HG02870 (cell line): ENCODE measurements around the gene ETDC.
"Not testable (repeated sequence)": the region's sequence is repeated elsewhere in the genome, so short reads cannot be mapped to it uniquely, and the experiment has no call there.

ENCODE experiments used
- ATAC-seq: cut with Tn5 transposase; IDR thresholded peaks from one replicate; pipeline ENCODE4 v1.9.1; 2021; ENCODE audit warnings: mild to moderate bottlenecking, moderate library complexity; ENCODE audit not compliant: unreplicated experiment

ETDC gene

DNA sequence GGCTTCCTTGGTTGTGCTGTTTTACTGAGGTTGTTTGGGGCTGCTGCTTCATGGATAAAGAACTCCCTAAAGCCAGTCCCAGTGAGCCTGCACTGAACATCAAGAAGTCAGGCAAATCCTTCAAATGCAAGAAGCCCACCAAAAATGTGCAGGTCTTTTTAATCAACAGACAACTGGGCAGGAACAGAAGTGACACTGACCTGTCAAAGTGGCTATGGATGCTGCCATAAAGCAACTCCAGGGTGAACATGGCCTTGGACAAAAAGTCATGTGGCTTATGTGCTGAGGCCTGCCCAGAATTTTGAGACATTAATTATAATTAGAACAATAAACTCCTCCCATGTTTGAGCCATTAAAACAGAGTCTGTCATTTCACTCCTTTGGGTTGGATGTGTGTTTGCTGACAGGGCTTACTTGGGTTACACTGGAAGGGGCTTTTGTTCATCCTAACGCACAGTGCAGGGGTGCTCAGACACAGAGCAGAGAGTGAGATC is at the start of gene ETDC:
ETDC (plus strand) TSS at position 51 of the 494 bp plus-strand sequence; CDS start at position 51, 0 bp downstream.
- ATAC-seq, result no peak

DNA sequence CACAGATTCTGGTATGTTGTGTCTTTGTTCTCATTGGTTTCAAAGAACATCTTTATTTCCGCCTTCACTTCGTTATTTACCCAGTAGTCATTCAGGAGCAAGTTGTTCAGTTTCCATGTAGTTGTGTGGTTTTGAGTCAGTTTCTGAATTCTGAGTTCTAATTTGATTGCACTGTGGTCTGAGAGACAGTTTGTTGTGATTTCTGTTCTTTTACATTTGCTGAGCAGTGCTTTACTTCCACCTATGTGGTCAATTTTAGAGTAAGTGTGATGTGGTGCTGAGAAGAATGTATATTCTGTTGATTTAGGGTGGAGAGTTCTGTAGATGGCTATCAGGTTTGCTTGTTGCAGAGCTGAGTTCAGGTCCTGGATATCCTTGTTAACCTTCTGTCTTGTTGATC is 48.3 kb upstream of the ETDC start:
- not testable (repeated sequence) for ATAC-seq

DNA sequence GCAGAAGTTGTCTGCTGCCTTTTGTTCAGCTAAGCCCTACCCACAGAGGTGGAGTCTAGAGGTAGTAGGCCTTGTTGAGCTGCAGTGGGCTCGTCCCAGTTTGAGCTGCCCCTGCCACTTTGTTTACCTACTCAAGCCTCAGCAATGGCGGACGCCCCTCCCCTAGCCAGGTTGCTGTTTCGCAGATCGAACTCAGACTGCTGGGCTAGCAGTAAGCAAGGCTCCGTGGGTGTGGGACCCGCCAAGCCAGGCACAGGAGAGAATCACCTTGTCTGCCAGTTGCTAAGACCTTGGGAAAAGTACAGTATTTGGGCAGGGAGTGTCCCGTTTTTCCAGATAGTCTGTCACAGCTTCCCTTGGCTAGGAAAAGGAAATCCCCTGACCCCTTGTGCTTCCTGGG is 45.9 kb upstream of the ETDC start:
- not testable (repeated sequence) for ATAC-seq

DNA sequence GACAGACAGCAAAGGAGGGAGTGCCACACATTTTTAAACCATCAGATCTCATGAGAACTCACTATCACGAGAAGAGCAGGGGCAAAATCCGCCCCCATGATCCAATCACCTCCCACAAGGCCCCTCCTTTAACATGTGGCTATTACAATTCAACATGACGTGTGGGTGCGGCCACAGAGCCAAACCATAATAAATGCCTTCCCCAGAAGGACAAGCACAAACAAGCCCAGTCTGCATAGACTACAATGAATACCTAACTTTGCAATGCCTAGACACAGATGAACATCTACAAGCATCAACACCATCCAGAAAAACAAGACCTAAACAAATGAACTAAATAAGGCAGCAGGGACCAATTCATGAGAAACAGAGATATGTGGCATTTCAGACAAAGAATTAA is 45.1 kb upstream of the ETDC start:
- ATAC-seq, result no peak

DNA sequence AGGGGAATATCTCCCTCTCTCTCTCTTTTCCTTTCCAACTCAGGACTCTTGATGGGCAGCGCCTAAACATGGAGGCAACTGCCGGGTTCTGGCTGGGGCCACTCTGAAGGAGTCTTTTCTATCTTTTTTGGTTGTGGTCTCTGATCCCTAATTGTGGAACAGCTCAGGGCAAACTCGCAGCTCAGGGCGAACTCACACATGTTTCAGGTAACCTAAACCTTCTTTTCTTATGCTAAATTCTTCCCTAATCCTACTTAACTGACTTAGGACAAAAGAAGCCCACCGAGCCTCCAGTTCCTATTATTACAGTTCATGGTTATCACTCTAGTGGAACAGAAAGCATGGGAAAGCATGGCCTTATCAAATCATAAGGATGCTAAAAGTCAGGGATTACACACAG is 36.1 kb upstream of the ETDC start:
- ATAC-seq, result no peak

DNA sequence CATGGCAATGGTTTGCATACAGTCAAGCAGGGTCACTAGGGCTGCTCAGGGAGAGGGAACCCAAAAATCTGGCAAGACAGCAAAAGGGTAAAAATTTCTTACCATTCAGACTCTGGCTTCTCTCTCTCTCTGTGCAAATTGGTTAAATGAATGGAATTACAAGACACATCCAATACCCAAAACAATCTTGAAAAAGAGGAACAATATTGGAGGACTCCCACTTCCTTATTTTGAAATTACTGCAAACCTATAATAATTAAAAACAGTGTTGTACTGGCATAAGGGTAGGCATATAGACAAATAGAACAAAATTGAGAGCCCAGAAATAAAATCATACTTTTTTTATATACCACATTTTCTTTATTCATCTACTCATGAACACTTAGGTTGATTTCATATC is 33.3 kb upstream of the ETDC start:
- ATAC-seq, result no peak

DNA sequence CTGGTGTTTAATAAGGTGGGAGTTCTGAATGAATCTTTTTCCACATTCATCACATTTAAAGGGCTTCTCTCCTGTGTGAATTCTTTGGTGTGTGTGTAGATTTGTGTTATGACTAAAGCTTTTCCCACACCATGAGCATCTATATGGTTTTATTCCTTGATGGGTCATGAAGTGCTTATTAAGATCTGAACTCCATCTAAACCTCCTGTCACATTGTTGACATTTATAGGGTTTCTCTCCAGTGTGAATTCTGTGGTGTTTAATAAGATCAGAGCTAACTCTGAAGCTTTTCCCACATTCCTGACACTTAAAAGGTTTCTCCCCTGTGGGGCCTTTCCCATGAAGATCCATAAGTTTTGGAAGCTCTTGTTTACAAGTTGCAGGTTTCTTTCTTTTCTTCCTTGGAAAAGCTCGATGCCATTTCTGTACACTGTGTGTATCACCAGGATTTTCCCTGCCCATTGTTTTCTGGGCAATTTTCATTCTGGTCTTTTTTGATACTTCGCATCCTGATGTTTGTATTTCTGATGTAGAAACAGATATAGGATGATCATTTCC is 21.9 kb upstream of the ETDC start:
- no peak for ATAC-seq

DNA sequence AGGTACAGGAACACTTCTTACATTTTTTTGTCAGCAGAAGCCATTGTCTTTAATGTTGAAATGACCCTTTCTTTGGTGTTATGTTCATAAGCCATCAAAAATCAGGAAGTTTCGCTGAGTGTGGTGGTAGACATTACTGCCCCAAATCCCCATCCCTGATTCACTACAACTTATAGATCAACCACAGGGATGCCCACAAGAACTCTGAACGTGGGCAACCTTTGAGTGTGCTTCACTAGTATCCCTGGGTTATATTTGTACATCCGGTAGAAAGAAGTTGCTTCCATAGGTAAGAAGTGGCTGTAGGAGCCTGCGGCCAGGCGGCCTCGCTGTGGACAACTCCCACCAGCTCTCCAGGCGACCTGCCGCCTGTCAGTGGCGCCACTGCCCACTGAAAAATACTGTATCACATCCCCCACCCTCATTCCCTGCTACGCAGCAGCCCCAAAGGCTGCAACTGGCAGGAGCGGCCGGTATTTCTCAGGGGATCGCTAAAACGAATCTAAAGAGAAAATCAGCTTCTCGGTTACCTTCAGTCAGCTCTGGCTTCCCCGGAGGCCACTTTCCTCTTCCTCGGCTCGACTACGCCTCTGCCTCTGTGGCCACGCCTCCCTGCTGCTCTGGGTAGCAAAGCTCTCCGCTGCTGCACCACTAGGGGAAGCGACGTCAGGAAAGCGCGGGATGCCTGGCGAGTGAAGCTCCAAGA is 13.9 kb upstream of the ETDC start:
- ATAC-seq, result peak; percentile 97

DNA sequence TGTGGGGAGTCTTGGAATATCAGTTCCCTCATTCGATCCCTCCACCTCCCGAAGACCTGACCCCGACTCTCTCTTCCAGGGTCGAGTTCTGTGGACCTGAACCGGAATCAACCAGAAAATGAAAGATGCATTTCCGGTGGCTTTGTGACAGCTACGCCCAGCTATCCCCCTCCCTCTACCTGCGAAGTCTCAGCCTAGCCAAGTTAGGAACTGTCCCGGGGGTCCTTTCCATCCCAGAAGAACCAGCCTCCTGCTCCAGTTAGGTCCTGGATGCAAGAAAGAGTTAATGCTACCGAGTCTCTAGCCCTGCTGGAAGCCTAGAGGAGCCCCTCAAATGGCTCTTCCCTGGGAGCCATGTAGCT is 13.4 kb upstream of the ETDC start:
- peak; percentile 46 for ATAC-seq

DNA sequence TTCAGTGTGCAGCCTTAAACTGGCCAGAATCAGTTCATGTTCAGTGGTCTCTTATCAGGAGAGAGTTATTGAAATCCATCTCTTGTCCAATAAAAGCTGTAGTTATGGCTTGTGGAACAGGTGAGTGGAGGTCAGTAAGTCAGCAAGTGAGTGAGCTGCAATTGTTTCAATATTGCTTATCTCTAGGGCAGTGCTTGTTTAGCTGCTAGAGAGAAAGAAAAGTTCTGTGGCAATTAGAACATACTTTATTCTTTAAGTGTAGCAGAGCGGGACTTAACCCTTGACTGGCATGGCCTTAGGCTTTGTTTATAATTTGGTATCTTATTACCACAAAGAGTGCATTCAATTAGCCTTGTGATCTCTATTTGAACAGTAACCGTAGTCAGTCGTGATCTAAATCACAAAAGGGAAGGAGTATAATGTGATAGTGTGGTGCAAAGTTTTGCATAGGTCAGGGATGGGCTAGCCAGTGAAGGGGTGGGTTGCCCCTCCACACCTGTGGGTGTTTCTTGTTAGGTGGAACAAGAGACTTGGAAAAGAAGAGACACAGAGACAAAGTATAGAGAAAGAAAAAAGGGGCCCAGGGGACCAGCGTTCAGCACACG is 6.9 kb upstream of the ETDC start:
- no peak for ATAC-seq

DNA sequence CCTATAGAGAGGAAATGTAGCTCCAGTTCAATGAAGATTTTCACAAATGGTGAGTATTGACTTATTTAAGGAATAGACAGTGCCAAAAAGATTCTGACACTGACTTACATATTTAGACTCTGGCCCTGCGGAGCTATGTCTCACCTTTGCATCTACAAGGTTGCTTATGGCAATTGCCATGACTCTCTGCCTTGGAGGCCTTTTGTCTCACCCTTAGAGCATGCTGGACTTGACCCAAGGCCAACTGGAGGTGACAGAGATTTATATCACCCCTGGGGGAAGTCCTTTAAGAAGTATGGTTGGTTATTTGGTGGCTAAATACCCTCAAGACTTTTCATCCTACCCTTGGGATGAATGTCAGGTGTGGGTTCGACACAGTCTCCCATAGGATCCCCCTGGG is 4.5 kb upstream of the ETDC start:
- ATAC-seq, result no peak

DNA sequence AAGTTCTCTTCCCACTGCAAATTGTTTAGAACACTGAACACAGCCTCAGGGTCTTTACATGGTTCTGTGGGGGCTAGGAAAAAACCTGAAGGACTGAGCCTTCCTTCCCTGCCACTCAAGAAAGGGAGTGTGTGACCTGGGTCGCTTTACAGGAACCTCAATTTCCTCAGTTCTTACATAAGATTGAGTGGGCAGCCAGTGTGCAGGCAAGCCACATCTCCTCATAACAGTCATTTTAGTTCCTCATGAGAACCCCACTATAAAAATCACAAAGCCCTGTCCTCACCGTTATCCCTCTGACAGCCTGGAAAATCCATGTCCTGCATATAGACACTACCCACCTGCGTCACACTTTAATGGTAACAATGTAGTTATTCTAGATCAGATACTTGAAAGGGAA is 2.1 kb upstream of the ETDC start:
- ATAC-seq, result no peak

DNA sequence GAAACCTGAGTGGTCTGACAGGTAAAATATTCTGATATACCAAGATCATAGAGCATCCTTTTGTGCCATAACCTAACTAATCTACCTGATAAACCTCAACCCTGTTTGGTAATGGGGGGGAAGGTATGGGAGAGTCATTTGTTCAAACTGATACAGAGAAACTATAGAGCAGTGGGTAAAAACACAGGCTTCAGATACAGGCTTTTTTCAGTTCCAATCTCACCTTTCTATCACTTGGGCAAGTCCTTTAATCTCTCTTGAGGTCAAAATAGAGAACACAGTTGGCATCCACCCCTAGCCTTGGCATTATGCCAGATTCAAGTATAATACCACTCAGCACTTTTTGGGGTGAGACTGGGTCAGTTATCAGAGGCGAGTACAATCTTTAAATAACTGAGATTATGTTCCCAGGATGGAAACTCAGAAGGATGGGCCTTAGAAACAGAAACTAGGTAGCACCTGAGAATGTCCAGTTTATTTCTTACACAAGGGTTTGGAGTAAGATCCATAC is 880 bp upstream of the ETDC start:
- ATAC-seq, result no peak

DNA sequence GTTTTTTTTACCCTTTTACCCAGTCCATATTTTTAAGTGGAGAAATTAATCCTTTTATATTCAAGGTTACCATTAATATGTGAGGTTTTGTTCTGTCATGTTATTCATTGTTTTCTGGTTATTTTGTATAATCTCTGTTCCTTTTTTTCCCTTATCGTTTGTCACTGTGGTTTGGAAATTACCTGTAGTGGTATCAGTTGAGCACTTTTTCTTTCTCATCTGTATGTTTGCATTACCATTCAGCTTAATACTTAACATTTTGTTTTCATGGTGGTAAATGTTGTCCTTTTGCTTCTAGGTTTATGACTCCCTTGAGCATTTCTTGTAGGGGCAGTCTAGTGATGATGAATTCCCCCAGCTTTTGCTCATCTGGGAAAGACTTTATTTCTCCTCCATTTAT is 6.6 kb downstream of the ETDC start:
- no peak for ATAC-seq

DNA sequence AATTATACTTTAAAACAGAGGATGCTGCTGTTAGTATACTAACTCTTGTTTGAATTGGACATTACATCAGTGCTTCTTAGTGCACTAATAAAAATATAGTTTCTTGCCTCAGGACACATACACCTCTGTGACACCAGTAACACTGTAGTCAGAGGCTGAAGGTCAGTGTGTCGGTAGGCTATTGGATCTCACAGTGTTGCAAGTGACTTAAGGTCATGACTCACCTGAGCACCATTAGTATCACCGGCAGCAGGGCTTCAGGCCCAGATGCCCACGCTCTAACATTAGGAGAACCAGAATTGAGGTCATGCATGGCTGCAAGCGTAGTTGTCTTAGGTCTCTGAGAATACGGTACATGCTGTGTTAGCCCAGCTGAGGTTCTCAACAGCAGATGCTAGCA is 15.2 kb downstream of the ETDC start:
- ATAC-seq, result no peak

DNA sequence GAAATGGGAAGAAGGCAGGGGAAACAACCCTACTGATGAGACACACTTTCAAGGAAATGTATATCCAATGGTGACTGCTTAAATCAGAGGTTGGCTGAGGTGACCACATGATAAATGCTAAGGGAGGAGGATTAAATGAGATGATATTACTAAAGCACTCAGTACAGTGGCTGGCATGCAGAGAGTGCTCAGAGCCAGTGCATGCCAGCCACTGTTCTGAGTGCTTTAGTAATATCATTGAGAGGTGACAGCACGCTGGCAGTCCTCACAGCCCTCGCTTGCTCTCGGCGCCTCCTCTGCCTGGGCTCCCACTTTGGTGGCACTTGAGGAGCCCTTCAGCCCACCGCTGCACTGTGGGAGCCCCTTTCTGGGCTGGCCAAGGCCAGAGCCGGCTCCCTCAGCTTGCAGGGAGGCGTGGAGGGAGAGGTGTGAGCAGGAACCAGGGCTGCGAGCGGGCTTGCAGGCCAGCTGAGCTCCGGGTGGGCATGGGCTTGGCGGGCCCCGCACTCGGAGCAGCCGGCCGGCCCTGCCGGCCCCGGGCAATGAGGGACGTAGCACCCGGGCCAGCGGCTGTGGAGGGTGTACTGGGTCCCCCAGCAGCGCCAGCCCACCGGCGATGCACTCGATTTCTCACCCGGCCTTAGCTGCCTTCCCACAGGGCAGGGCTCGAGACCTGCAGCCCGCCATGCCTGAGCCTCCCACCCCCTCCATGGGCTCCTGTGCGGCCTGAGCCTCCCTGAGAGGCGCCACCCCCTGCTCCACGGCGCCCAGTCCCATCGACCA is 15.9 kb downstream of the ETDC start:
- not testable (repeated sequence) for ATAC-seq

DNA sequence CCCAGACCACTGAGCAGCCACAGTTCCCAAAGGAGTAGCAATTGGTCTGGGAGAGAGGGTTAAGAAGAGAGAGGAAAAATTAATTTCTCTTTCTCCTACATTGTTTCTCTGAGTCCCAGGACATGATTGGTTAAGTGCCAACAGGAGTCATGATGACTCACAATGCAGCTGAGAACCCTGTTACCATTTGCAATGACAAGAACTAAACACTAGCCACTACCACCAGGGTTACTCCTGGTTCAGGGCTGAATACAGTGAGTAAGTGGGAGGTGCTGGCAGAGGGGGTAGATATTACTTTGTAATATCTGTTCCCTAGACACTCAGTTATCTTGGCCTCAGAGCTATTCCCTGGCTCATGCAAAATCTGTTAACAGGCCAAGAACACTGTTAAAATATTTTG is 18.0 kb downstream of the ETDC start:
- no peak for ATAC-seq

DNA sequence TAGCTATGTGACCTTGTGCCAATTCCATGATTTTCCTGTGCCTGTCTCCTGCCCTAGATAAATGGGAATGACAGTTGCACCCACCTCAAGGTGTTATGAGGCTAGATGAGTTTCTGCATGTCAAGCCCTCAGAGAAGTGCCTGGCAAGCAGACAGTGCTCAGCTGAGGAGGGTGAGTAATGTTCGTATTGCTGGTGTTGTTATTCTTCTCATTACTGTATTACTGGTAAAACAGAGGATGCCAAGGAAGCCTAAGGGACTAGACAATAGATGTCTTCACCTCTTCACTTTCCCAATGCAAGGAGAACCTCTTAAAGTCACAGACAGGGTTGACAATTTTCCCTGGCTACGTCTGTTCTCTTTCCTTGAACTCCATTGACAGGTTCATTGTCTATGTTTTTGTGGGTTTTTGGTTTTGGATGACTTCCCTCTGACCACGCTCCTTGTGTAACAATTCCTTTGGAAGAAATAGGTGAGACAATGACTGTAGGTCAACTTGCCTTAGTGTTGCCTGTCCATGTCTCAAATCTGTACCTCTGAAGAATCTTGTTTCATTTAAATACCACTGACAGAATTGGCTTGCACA is 19.2 kb downstream of the ETDC start:
- no peak for ATAC-seq

DNA sequence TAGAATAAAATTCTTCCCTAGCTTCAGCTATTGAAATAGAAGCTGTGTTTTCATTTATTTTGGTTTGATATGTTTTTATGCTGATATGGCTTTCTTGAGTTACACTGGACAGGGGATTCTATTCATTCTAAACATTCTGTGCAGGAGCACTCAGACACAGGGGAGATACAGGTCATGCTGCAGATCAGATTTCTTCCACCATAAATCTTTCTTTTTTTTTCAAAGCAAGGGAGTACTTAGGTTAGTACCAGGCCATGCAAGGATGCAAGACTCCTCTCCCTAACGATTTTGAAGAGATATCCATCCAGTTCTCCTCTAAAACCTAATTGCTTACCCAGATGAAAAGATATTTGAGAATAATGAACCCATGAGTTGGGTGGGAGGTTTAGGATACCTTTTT is 21.4 kb downstream of the ETDC start:
- no peak for ATAC-seq

DNA sequence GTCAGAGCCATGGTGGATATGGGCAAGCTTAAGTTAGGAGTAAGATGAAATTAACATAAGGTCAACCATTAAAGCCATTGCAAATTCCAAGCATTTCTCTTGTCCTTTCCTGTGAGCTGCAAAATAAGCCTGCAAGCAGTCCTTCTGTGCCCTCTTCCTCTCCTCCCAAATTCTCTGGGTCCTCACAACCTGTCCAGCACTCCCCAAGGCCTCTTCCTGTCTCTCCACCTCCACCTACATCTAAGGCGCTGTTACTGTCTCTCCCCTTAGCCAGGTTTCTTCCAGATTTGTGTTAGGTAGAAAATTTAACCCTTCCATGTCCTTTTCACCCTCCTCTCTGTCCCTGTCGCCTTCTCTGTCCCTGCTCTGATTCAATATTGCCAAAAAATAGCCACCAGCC is 22.2 kb downstream of the ETDC start:
- ATAC-seq, result no peak

DNA sequence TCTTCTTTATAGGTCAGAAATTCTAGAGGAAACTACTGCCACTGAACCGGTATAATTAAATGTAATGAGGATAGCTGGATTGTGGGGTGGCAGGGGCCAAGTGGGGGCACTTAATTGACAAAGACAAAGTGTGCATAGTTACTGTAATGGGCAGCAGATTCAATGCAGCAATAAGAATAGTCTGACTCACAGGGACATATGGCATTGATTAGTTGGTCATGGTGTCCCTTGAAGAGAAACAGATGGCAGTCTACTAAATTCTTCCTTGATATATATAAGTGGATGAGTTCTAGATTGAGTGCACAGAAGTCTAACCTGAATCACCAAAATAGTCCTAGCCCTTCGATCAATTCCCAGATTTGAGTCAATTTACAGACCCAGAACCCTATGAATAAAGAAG is 31.6 kb downstream of the ETDC start:
- ATAC-seq, result no peak
